Loucy (cell line): Measurements from ENCODE around the gene ACAA1.

Experiments
- H2AFZ ChIP-seq: fragments of 200-600 bp; sonication (generic); 2 replicates; pipeline ENCODE4 v1.6.0; 2016; ENCODE audit warnings: antibody characterized with exemption, mild to moderate bottlenecking, low read length, moderate library complexity
- H3F3A ChIP-seq: fragments of 200-600 bp; 2 replicates; pipeline ENCODE4 v1.6.0; 2016; ENCODE audit warnings: antibody characterized with exemption, low read depth, mild to moderate bottlenecking
- H3K27me3 ChIP-seq: fragments of 200-600 bp; sonication (generic); 2 replicates; pipeline ENCODE4 v1.6.1; 2014; ENCODE audit warnings: low read length, mild to moderate bottlenecking; ENCODE audit not compliant: insufficient read depth, poor library complexity, severe bottlenecking
- H3K36me3 ChIP-seq: fragments of 200-600 bp; sonication (generic); 2 replicates; pipeline ENCODE4 v1.6.1; 2016; ENCODE audit warnings: low read length; ENCODE audit not compliant: insufficient read depth
- H3K4me1 ChIP-seq: fragments of 200-600 bp; sonication (generic); 2 replicates; pipeline ENCODE4 v1.5.1; 2014; ENCODE audit warnings: low read length, mild to moderate bottlenecking; ENCODE audit not compliant: insufficient read depth, poor library complexity, severe bottlenecking
- H3K4me2 ChIP-seq: fragments of 200-600 bp; sonication (generic); 2 replicates; pipeline ENCODE4 v1.6.0; 2014; ENCODE audit warnings: antibody characterized with exemption, low read length, low read depth, mild to moderate bottlenecking; ENCODE audit not compliant: poor library complexity, severe bottlenecking
- H3K4me3 ChIP-seq: fragments of 200-600 bp; sonication (generic); 2 replicates; pipeline ENCODE4 v1.5.1; 2014; ENCODE audit warnings: low read length, mild to moderate bottlenecking, mixed read lengths; ENCODE audit not compliant: poor library complexity, severe bottlenecking
- H3K79me2 ChIP-seq: fragments of 200-600 bp; sonication (generic); 2 replicates; pipeline ENCODE4 v1.6.1; 2014; ENCODE audit warnings: low read length; ENCODE audit not compliant: insufficient read depth
- H3K9ac ChIP-seq: fragments of 200-600 bp; sonication (generic); 2 replicates; pipeline ENCODE4 v1.6.0; 2014; ENCODE audit warnings: mild to moderate bottlenecking, low read depth, low read length, moderate library complexity; ENCODE audit not compliant: poor library complexity, severe bottlenecking
- H3K9me2 ChIP-seq: fragments of 200-600 bp; sonication (generic); replicated peaks from 2 replicates; pipeline ENCODE4 v1.6.1; 2016; ENCODE audit warnings: low read depth, low read length, mixed read lengths
- H3K9me3 ChIP-seq: fragments of 200-600 bp; sonication (generic); 2 replicates; pipeline ENCODE4 v1.6.1; 2014; ENCODE audit warnings: mild to moderate bottlenecking, antibody characterized with exemption, low read length, low read depth; ENCODE audit not compliant: insufficient read depth
- H4K20me1 ChIP-seq: fragments of 200-600 bp; sonication (generic); 2 replicates; pipeline ENCODE4 v1.6.0; 2014; ENCODE audit warnings: antibody characterized with exemption, low read length, mild to moderate bottlenecking; ENCODE audit not compliant: insufficient read depth, poor library complexity, severe bottlenecking
- CTCF ChIP-seq: fragments of 200-600 bp; sonication (generic); conservative IDR thresholded peaks from 2 replicates; pipeline ENCODE4 v1.5.1; 2014; ENCODE audit warnings: mild to moderate bottlenecking, antibody characterized with exemption, low read length
- EZH2phosphoT487 ChIP-seq: fragments of 200-600 bp; IDR thresholded peaks from 2 replicates; pipeline ENCODE4 v1.6.1; 2018; ENCODE audit warnings: antibody characterized with exemption, mild to moderate bottlenecking, moderate library complexity, borderline replicate concordance

The ACAA1 gene

DNA sequence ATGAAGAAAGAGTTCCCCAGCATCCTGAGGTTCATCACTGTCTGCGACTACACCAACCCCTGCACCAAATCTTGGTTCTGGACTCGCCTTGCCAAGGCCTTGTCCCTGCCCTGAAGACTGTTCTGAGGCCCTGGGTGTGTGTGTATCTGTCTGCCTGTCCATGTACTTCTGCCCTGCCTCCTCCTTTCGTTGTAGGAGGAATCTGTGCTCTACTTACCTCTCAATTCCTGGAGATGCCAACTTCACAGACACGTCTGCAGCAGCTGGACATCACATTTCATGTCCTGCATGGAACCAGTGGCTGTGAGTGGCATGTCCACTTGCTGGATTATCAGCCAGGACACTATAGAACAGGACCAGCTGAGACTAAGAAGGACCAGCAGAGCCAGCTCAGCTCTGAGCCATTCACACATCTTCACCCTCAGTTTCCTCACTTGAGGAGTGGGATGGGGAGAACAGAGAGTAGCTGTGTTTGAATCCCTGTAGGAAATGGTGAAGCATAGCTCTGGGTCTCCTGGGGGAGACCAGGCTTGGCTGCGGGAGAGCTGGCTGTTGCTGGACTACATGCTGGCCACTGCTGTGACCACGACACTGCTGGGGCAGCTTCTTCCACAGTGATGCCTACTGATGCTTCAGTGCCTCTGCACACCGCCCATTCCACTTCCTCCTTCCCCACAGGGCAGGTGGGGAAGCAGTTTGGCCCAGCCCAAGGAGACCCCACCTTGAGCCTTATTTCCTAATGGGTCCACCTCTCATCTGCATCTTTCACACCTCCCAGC is 4.4 kb upstream of the ACAA1 start:
- Histone ChIP-seq H2AFZ (no peak overlapping the region), H3K9ac (no peak overlapping the region), H4K20me1 (peaks cover 14% of the 10 kb centered on the region), H3K4me2 (no peak overlapping the region), H3K9me3 (peaks cover 6% of the 10 kb centered on the region; the same call in 1 of the 2 replicates), H3K79me2 (peaks cover 38% of the 10 kb centered on the region), H3K4me1 (peaks cover 27% of the 10 kb centered on the region), H3K27me3 (no peaks in the 10 kb centered on the region), H3K9me2 (no peaks in the 10 kb centered on the region), H3K36me3 (no peaks in the 10 kb centered on the region), H3F3A (no peaks in the 10 kb centered on the region), H3K4me3 (no peak overlapping the region)
- TF ChIP-seq EZH2phosphoT487 (no peak), CTCF (no peak)

- Histone ChIP-seq H3K79me2 (peaks cover 47% of the 10 kb centered on the region), H3K9me2 (no peaks in the 10 kb centered on the region), H3K36me3 (no peaks in the 10 kb centered on the region), H3K4me3 (peak overlapping the region; percentile 81), H3K9me3 (no peaks in the 10 kb centered on the region), H3K27me3 (no peaks in the 10 kb centered on the region), H2AFZ (no peak overlapping the region), H3F3A (no peaks in the 10 kb centered on the region), H3K9ac (no peak overlapping the region), H4K20me1 (peaks cover 22% of the 10 kb centered on the region), H3K4me1 (peaks cover 30% of the 10 kb centered on the region), H3K4me2 (peak overlapping the region; percentile 89)
- TF ChIP-seq EZH2phosphoT487 (no peak), CTCF (no peak)
Measured at GRCh38 chr3:38140326-38141172, 3.6 kb upstream of the ACAA1 start.

GRCh38 chr3:38139652-38140051 is 2.7 kb upstream of the ACAA1 start:
- Histone ChIP-seq H3F3A (no peaks in the 10 kb centered on the region), H3K9ac (peak overlapping the region; percentile 83), H4K20me1 (peaks cover 31% of the 10 kb centered on the region), H2AFZ (no peak overlapping the region), H3K4me2 (peak overlapping the region; percentile 89), H3K27me3 (no peaks in the 10 kb centered on the region), H3K4me1 (peaks cover 36% of the 10 kb centered on the region), H3K9me2 (no peaks in the 10 kb centered on the region), H3K36me3 (no peaks in the 10 kb centered on the region), H3K4me3 (peak overlapping the region; percentile 81), H3K9me3 (no peaks in the 10 kb centered on the region), H3K79me2 (peaks cover 55% of the 10 kb centered on the region)
- no peak for TF ChIP-seq EZH2phosphoT487
- no peak for TF ChIP-seq CTCF
